GM23338 (cell line): ENCODE data around the gene BTRC. TPM values are rescaled to one million over a fixed set of nuclear protein-coding genes. Genes with fewer than 3 reads are reported as not detected.

Experiments
- ATAC-seq: fragments of 200-7000 bp; cut with Tn5 transposase; 3 replicates; pipeline ENCODE4 v1.9.1; 2020
- DNase-seq: peaks from one replicate; pipeline ENCODE4 v3.0.0-alpha.2; 2015; ENCODE audit warnings: low spot score
- H2AFZ ChIP-seq: fragments of 200-600 bp; sonication (generic); 2 replicates; pipeline ENCODE4 v1.8.0; 2016; ENCODE audit warnings: antibody characterized with exemption, mild to moderate bottlenecking, moderate library complexity
- H3F3A ChIP-seq: fragments of 200-600 bp; sonication (generic); replicated peaks from 2 replicates; pipeline ENCODE4 v1.8.0; 2017; ENCODE audit warnings: antibody characterized with exemption, mixed run types, low read depth
- H3K27ac ChIP-seq: fragments of 200-600 bp; sonication (generic); 2 replicates; pipeline ENCODE4 v1.6.1; 2016; ENCODE audit warnings: low read depth
- H3K27me3 ChIP-seq: fragments of 200-600 bp; sonication (generic); 2 replicates; pipeline ENCODE4 v1.8.0; 2016; ENCODE audit warnings: mild to moderate bottlenecking, mixed run types, moderate library complexity; ENCODE audit not compliant: insufficient read depth
- H3K36me3 ChIP-seq: fragments of 200-600 bp; sonication (generic); 2 replicates; pipeline ENCODE4 v1.8.0; 2016; ENCODE audit warnings: mild to moderate bottlenecking; ENCODE audit not compliant: insufficient read depth
- H3K4me1 ChIP-seq: fragments of 200-600 bp; sonication (generic); 2 replicates; pipeline ENCODE4 v1.8.0; 2016; ENCODE audit warnings: mild to moderate bottlenecking, moderate library complexity; ENCODE audit not compliant: insufficient read depth
- H3K4me2 ChIP-seq: fragments of 200-600 bp; sonication (generic); 2 replicates; pipeline ENCODE4 v1.7.1; 2017; ENCODE audit warnings: mixed run types
- H3K4me3 ChIP-seq: fragments of 200-600 bp; sonication (generic); 2 replicates; pipeline ENCODE4 v1.6.1; 2016; ENCODE audit warnings: mixed run types
- H3K79me2 ChIP-seq: fragments of 200-600 bp; sonication (generic); replicated peaks from 2 replicates; pipeline ENCODE4 v1.8.0; 2017; ENCODE audit warnings: mild to moderate bottlenecking; ENCODE audit not compliant: insufficient read depth
- H3K9me2 ChIP-seq: fragments of 200-600 bp; sonication (generic); 2 replicates; pipeline ENCODE4 v1.8.0; 2017; ENCODE audit not compliant: insufficient read depth
- H4K20me1 ChIP-seq: fragments of 200-600 bp; sonication (generic); replicated peaks from 2 replicates; pipeline ENCODE4 v1.8.0; 2017; ENCODE audit warnings: mild to moderate bottlenecking; ENCODE audit not compliant: insufficient read depth
- H3K27ac Mint-ChIP-seq: 2 replicates; pipeline ENCODE4 v1.8.0; 2020; ENCODE audit warnings: inconsistent platforms, mild to moderate bottlenecking, moderate library complexity, mixed read lengths
- H3K27me3 Mint-ChIP-seq: 3 replicates; pipeline ENCODE4 v1.8.0; 2022; ENCODE audit warnings: low read depth, mild to moderate bottlenecking, moderate library complexity, mixed read lengths, inconsistent platforms; ENCODE audit not compliant: insufficient read depth, poor library complexity
- H3K36me3 Mint-ChIP-seq: 3 replicates; pipeline ENCODE4 v1.8.0; 2021; ENCODE audit warnings: low read depth, mild to moderate bottlenecking, inconsistent platforms, moderate library complexity, mixed read lengths
- H3K4me1 Mint-ChIP-seq: 3 replicates; pipeline ENCODE4 v1.8.0; 2020; ENCODE audit warnings: mild to moderate bottlenecking, inconsistent platforms, mixed read lengths
- H3K4me3 Mint-ChIP-seq: 3 replicates; pipeline ENCODE4 v1.8.0; 2021; ENCODE audit warnings: moderate library complexity, mild to moderate bottlenecking, inconsistent platforms, mixed read lengths
- H3K9me3 Mint-ChIP-seq: 3 replicates; pipeline ENCODE4 v1.8.0; 2020; ENCODE audit warnings: moderate library complexity, mild to moderate bottlenecking, inconsistent platforms, mixed read lengths
- CREB1 ChIP-seq: fragments of 250-450 bp; sonication (Bioruptor Pico); IDR thresholded peaks from 2 replicates; pipeline ENCODE4 v1.5.0; 2020; ENCODE audit warnings: low read depth, mild to moderate bottlenecking, moderate library complexity
- CTCF ChIP-seq, 2 experiments: fragments of 200-600 bp in 1 of 2; sonication (generic) in 1 of 2; conservative IDR thresholded peaks; 2 replicates each; pipeline versions ENCODE4 v1.5.1 to v1.6.1; 2016 to 2017; ENCODE audit warnings: antibody characterized with exemption in 2 of 2, low read depth in 2 of 2, mild to moderate bottlenecking in 2 of 2, moderate library complexity in 1 of 2
- ETS1 ChIP-seq: IDR thresholded peaks from 2 replicates; pipeline ENCODE4 v1.6.1; 2016; ENCODE audit warnings: antibody characterized with exemption
- EZH2 ChIP-seq: fragments of 200-600 bp; sonication (generic); IDR thresholded peaks from one replicate; pipeline ENCODE4 v1.8.0; 2017; ENCODE audit warnings: antibody characterized with exemption, mild to moderate bottlenecking, low read depth; ENCODE audit not compliant: unreplicated experiment
- EZH2phosphoT487 ChIP-seq: fragments of 200-600 bp; sonication (generic); IDR thresholded peaks from one replicate; pipeline ENCODE4 v1.8.1; 2018; ENCODE audit warnings: antibody characterized with exemption; ENCODE audit not compliant: unreplicated experiment
- JUNB ChIP-seq: IDR thresholded peaks from one replicate; pipeline ENCODE4 v1.6.1; 2016; ENCODE audit warnings: antibody characterized with exemption; ENCODE audit not compliant: unreplicated experiment
- NANOG ChIP-seq: IDR thresholded peaks from 2 replicates; pipeline ENCODE4 v1.6.1; 2016; ENCODE audit warnings: antibody characterized with exemption, borderline replicate concordance
- POLR2AphosphoS5 ChIP-seq: IDR thresholded peaks from 2 replicates; pipeline ENCODE4 v1.6.1; 2016; ENCODE audit warnings: antibody characterized with exemption, low read depth
- REST ChIP-seq: IDR thresholded peaks from one replicate; pipeline ENCODE4 v1.6.1; 2018; ENCODE audit warnings: antibody characterized with exemption; ENCODE audit not compliant: unreplicated experiment
- STAT1 ChIP-seq: IDR thresholded peaks from one replicate; pipeline ENCODE4 v1.6.1; 2016; ENCODE audit warnings: antibody characterized with exemption; ENCODE audit not compliant: unreplicated experiment
- ZNF114 ChIP-seq: fragments of 250-450 bp; sonication (Bioruptor Pico); IDR thresholded peaks from 2 replicates; pipeline ENCODE4 v1.5.0; 2020; ENCODE audit warnings: mild to moderate bottlenecking, moderate library complexity
- ZNF331 ChIP-seq: fragments of 250-450 bp; sonication (Bioruptor Pico); IDR thresholded peaks from 2 replicates; pipeline ENCODE4 v1.5.0; 2020; ENCODE audit warnings: low read depth, mild to moderate bottlenecking, moderate library complexity
- ZNF462 ChIP-seq: fragments of 250-450 bp; sonication (Bioruptor Pico); IDR thresholded peaks from 2 replicates; pipeline ENCODE4 v1.5.0; 2020; ENCODE audit warnings: mild to moderate bottlenecking, moderate library complexity
- polyA plus RNA-seq: library from polyadenylated mRNA; unstranded; fragments of >200 nt; fragmentation: Nextera tagmentation; extraction: Ambion mirVana; gene quantifications from 2 replicates; pipeline ENCODE4 v1.2.1, GENCODE V29; 2016
- total RNA-seq: library from RNA; depleted of rRNA; stranded (reverse); fragments of >200 nt; shearing (Covaris generic); gene quantifications from 2 replicates; pipeline ENCODE4 v1.2.3, GENCODE V29; 2014

The BTRC gene
- total and polyA plus RNA-seq, 2 experiments from 2014 or later, result 10.0 to 17.5 TPM

- peaks cover 8% of the 10 kb centered on the region; the same call in 1 of the 2 replicates for H3K79me2 ChIP-seq
- H3K27ac ChIP-seq, result no peak overlapping the region
- Mint-ChIP-seq H3K4me1 (no peaks in the 10 kb centered on the region), H3K27ac (no peak overlapping the region), H3K9me3 (no peaks in the 10 kb centered on the region), H3K27me3 (peaks cover 2% of the 10 kb centered on the region), H3K36me3 (no peaks in the 10 kb centered on the region), H3K4me3 (no peak overlapping the region)
- TF ChIP-seq CTCF (conservative IDR thresholded peaks at IDR 0.05; ENCODE audit: low read depth in 2 of 2) (no peak), CREB1 (CRISPR knock-in tag) (no peak), ZNF462 (CRISPR knock-in tag) (no peak), EZH2phosphoT487 (no peak), EZH2 (no peak), REST (no peak), JUNB (no peak), POLR2AphosphoS5 (no peak), ETS1 (no peak), ZNF114 (CRISPR knock-in tag) (no peak), NANOG (no peak), STAT1 (no peak), ZNF331 (CRISPR knock-in tag) (no peak)
- no peaks in the 10 kb centered on the region for H3F3A ChIP-seq
- peaks cover 5% of the 10 kb centered on the region for H4K20me1 ChIP-seq
- no peak for ATAC-seq
- no peak overlapping the region for H3K4me2 ChIP-seq
- H3K9me2 ChIP-seq, result no peaks in the 10 kb centered on the region
- H3K36me3 ChIP-seq, result no peaks in the 10 kb centered on the region
- no peak overlapping the region for H3K4me3 ChIP-seq
- DNase-seq, result no peak
- H3K27me3 ChIP-seq, result no peaks in the 10 kb centered on the region
- H3K4me1 ChIP-seq, result no peaks in the 10 kb centered on the region
- H2AFZ ChIP-seq, result no peak overlapping the region
Observed at GRCh38 chr10:101380353-101381017, 26.5 kb downstream of the BTRC start.
